ENCODE measurements around the gene RASSF4. TPM values are rescaled to one million over a fixed set of nuclear protein-coding genes. Genes with fewer than 3 reads are reported as not detected.
A peak's percentile ranks its signal among the peaks of the same experiment; 100 is the strongest.

The RASSF4 gene
- total and polyA plus RNA-seq, 9 donors, result 4.8 to 21.9 (median 8.1) TPM

- H3K9me3 ChIP-seq, result peaks cover 0 to 7% of the 10 kb centered on the region in 2 donors
- H3K27ac ChIP-seq, result peak overlapping the region; percentile 37 to 84
- WGBS, 3 donors, result 65 to 70% (median 69%) methylated on average over 25 of the region's 25 CpGs
- H3K4me3 ChIP-seq, result peak overlapping the region; percentile 69
- peaks cover 39% of the 10 kb centered on the region for H3K4me1 ChIP-seq (ENCODE audit: insufficient read depth)
- intact Hi-C loops (cut with DNase I), result no loop called here
- peak in 1 of 3 donors; percentile 7 for TF ChIP-seq CTCF (IDR thresholded peaks at IDR 0.05)
- TF ChIP-seq EP300 (IDR thresholded peaks at IDR 0.05), result no peak
- peak; percentile 9 for TF ChIP-seq POLR2A (IDR thresholded peaks at IDR 0.05)
- H3K27me3 ChIP-seq, result no peaks in the 10 kb centered on the region
- no peaks in the 10 kb centered on the region for H3K36me3 ChIP-seq
- peak in 4 of 5 donors; percentile 56 to 67 (median 64) for DNase-seq
Observed at GRCh38 chr10:44977287-44978212, 17.9 kb downstream of the RASSF4 start.

GRCh38 chr10:44978213-44978569 is 18.6 kb downstream of the RASSF4 start:
- intact Hi-C loops (cut with DNase I), result no loop called here
- H3K27me3 ChIP-seq, result no peaks in the 10 kb centered on the region
- DNase-seq, result peak in 2 of 5 donors; percentile 20 to 28
- peak overlapping the region; percentile 69 for H3K4me3 ChIP-seq
- H3K4me1 ChIP-seq (ENCODE audit: insufficient read depth), result peaks cover 40% of the 10 kb centered on the region
- 14 to 21% (median 15%) methylated on average over 4 of the region's 4 CpGs for WGBS, 3 donors
- peaks cover 0 to 7% of the 10 kb centered on the region in 2 donors for H3K9me3 ChIP-seq
- peak overlapping the region; percentile 37 to 84 for H3K27ac ChIP-seq
- H3K36me3 ChIP-seq, result no peaks in the 10 kb centered on the region
- TF ChIP-seq EP300 (IDR thresholded peaks at IDR 0.05) (no peak), CTCF (IDR thresholded peaks at IDR 0.05) (no peak), POLR2A (IDR thresholded peaks at IDR 0.05) (no peak)

- TF ChIP-seq CTCF (IDR thresholded peaks at IDR 0.05) (peak in 2 of 3 donors; percentile 30 to 44), EP300 (IDR thresholded peaks at IDR 0.05) (peak; percentile 97), POLR2A (IDR thresholded peaks at IDR 0.05) (peak; percentile 99)
- WGBS, 3 donors, result 17% methylated on average over 12 of the region's 12 CpGs
- peak; percentile 91 to 95 (median 94) for DNase-seq
- intact Hi-C loops (cut with DNase I), result no loop called here
- Histone ChIP-seq H3K9me3 (peaks cover 0 to 7% of the 10 kb centered on the region in 2 donors), H3K4me3 (peak within 1 kb of the TSS; percentile 69), H3K27ac (peak within 1 kb of the TSS; percentile 37 to 84), H3K27me3 (no peaks in the 10 kb centered on the region), H3K36me3 (no peaks in the 10 kb centered on the region), H3K4me1 (ENCODE audit: insufficient read depth) (peaks cover 40% of the 10 kb centered on the region)
Observed at GRCh38 chr10:44978570-44979280, 19.1 kb downstream of the RASSF4 start, which contains the start of gene DEPP1. Gene DEPP1, minus strand, starts transcription at chr10:44978809. Its CDS starts 779 bp downstream, at chr10:44978030.

Data from ovary (tissue), 9 donors.